HuH-7 (cell line): ENCODE results near the gene COL19A1.

Experiments
- DNase-seq: peaks from one replicate; pipeline ENCODE4 v3.0.0; 2011; ENCODE audit warnings: low spot score

Gene COL19A1

DNA sequence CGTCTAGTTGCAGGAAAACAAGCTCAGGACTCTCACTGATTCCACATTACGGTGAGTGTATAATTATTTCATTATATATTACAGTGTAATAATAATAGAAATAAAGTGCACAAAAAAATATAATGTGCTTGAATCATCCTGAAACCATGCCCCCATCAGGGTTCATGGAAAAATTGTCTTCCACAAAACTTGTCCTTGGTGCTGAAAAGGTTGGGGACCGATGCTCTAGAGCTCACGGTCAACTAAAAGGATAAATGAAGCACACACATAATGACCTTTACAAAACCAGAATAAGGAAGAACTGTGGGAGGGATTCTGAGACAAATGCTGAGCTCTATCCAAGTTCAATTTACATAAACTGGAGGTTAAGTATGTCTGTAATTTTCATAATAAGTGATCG, 194.3 kb downstream of the COL19A1 start:
- DNase-seq, result no peak

DNA sequence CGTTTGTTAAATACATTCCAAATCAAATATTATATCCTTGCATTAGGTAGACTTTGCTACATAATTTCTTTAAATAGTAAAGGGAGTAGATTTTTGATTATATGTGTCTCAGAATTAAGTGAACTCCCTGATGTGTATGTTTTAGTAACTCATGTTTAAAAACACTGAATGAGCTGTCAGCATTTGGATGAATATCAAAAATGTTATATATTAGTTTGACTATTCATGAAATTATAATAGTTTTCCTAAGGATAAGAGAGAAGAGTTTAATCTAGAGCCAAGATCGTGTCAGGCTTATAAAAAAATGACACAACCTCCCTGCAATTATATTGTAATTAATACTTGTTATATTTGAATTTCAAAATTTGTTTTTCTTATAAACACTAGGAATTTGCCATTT, 195.2 kb downstream of the COL19A1 start:
- no peak for DNase-seq

DNA sequence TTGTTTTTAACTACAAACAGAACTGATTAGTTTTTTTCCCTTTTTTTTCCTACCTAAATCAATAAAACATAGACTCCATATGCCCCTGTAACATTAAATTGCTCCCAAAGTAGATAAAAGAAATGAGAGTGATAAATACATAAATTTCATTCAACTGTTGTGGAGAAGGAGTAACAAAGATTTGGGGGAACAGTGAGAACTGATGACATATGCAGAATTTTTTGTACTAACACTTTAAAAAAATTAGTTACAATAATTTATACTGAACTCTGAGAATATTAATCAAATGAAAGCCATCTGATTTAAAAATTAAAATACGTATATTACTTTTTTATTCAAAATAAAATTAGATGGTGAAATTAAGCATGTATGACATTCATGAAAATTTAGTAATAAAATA, 195.7 kb downstream of the COL19A1 start:
- no peak for DNase-seq

DNA sequence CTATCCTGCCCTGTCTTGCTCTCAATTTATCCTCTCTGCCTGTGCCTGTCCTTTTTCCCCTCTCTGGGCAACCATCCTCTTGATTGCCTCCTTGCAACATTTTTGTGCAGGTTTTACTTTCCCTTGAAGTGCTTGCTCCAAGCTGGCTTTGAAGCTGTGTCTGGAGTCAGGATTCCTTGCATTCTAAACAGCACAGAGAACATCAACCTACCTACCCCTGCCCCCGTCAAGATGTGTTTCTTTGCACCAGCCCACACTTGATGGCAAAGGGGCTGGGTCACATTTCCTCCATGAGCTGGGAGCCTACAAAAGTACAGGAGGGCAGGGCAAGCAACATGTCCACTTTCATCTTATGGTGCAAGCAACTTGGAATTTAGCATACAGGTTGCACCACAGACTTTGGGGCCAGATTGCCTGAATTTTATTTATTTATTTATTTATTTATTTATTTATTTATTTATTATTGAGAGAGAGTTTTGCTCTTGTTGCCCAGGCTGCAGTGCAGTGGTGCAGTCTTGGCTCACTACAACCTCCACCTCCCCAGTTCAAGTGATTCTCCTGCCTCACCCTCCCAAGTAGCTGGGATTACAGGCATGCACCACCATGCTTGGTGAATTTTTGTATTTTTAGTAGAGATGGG, 206.3 kb downstream of the COL19A1 start:
- no peak for DNase-seq

DNA sequence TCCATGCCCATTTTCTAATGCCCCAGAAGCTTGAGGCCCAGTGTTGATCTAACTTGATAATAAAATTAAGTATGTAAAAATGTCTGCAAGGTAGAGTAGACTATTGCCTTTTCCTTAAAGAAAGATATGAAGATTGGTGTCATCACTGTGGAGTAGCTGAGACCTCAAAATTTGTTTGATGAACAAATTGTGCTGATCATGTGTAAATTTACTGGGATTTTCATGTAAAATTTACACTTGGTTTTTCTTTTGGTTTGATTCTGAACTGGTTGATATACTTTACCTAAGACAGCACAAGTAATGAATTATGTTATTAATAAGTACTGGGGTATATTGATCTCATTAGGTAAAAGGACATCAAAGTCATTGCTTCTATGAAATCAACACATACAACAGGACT, 207.3 kb downstream of the COL19A1 start:
- no peak for DNase-seq

DNA sequence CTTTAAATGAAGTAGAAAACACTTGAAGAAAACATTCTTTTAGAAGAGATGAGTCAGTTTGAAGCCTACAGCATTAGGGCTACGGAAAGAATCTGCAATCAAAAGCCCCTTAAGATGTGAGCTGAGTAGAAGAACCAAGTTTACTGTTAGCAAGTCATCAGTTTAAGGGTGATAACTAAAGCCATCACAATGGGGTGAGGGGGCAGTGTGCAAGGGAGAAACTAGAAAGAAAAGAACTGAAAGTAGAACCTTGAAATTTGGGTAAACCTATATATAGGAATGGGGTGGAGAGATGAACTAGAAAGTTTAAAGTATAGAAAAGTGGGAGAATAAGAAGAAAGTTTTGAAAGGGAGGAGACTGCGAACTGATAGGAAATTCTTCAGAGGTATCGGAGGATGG, 212.9 kb downstream of the COL19A1 start:
- no peak for DNase-seq

DNA sequence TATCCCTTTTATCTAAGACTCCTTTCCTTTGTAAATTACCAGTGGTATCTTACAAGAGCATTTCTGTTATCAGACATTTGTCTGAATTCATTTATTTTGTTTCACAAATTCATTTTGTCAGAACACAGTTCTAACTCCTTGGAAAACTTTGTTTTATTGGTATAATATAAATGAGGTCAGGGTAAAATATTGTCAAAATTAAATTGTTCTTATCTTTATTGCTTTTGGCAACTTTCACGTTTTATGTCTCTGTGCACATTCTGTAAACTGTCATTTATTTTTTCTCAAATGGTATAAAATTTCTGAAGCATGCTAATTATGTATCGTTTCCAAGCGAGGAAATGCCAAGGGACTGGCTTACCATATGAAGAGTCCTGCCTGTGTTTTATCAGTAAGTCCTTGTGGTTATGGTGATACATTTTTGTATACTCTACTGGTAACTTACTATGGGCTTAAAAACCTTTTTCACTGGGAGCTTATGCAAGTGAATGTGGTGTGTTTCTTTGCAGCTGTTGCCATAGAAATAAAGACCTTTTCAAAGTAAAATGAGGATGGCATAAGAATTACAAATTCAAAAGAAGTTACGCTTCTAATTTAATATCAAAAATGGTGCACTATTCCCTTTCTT, 214.2 kb downstream of the COL19A1 start:
- no peak for DNase-seq

DNA sequence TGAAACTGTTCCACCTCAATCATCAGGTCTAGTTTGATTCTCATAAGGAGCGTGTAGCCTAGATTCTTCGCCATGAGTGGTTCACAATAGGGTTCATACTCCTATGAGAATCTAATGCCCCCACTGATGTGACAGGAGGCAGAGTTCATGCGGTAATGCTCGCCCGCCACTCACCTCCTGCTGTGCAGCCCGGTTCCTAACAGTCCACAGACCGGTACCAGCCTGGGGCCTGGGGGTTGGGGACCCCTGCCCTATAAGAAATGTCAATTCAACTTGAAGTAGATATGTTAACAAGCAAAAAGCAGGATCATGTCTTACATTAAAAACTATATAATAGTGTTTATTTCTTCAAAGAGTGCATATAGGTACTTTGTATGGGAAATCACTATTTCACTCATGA, 216.5 kb downstream of the COL19A1 start:
- DNase-seq, result no peak

DNA sequence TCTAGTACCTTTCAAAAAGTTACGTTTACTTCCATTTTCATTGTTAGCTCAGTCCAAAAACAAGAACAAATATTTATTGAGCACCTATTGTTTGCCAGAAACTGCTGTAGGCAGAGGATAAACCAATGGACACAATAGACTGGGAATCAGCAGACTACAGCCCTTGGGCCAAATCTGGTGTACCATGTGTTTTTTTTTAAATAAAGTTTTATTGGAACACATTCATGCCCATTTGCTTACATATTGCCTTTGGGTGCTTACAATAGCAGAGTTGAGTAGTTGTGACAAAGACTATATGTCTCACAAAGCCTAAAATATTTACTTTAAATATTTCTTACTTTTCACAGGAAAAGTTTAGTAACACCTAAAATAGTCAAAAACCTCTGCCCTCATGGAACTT, 220.4 kb downstream of the COL19A1 start:
- no peak for DNase-seq

DNA sequence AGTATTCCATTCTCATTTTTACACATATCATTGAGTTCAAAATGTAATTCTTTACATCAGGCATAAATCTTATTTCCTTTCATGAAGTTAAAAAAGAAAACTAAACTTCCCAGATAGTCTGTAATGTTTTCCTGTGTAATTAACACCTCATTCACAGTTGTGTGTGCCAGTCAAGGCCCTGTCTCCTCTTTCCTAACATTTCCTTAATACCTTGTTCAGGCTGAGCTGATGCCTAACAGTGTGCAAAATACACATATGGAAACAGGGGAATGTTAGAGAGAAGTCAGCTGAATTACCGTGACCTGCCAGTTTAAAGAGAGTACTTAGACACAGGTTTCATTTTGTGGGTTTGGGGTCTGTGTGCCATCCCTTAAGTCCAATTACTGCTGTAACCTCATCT, 227.8 kb downstream of the COL19A1 start:
- DNase-seq, result no peak

DNA sequence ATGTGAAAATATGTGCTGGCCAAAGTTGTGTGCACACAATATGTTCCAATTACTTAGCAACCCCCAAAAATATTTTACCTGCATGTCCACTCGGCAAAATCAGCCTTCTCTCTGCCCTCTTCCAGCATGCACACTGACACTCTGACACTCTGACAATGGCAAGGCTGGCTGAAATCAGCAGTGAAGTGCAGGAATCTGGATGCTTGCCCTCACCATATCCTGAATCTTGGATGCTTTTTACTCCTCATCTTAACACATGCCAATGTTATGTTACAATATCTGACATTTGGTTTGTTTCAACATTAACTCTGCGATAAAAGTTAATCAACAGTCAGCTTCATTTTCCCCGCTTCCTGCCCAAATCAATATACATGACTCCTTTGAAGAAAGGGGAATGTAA, 233.4 kb downstream of the COL19A1 start:
- DNase-seq, result no peak

DNA sequence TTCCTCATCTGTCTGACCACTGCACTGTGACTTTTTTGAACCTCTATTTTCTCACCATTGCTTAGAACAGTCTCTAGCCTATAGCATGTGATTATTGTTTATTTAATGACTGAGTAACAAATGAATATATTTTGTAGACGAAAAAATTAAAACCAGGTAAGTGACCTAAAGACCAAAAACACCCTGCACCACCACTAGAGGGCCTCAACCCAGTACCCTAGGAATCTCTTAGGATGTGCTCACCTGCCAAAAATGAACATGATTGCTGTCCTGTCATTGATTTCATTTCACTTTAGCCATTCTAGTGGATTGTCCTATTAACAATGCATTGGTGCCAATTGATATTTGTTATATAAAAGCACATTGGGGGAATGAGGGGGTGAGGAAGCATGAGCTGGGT, 237.4 kb downstream of the COL19A1 start:
- DNase-seq, result peak; percentile 10

DNA sequence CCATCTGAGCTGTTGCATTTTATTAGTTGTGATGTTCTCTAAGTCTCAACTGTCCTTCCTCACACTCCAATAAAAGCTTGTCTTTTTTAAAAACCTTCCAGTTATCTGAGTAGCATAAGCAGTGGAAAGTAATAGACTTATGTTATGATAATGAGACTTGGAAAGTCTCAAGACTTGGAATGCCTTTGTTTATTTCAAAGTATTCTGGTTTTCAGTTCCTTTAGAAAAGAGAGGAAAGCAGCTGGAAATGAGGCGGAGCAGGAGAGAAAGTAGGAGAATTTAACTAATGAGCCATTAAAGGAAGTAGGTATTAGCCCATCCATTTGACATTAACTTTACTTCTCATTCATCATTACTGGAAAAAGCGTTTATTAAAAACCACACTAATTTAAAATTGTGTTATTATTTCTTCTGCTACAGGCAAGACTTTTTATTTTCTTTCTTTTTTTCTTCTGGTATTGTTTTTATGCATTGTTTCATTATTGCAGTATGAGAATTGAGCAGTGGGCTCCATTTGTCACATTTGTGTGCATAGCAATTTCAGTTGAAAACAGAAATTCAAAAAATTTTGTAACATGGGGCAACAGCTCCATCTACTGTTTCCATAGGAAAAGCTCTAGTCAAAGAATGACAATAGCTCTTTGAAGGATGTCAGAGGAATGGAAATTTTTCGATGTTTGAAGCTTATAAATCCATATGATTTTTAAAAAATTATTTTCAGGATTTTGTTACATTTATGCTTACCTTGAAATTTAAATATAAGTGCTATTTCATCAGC, 241.7 kb downstream of the COL19A1 start:
- DNase-seq, result peak; percentile 17

DNA sequence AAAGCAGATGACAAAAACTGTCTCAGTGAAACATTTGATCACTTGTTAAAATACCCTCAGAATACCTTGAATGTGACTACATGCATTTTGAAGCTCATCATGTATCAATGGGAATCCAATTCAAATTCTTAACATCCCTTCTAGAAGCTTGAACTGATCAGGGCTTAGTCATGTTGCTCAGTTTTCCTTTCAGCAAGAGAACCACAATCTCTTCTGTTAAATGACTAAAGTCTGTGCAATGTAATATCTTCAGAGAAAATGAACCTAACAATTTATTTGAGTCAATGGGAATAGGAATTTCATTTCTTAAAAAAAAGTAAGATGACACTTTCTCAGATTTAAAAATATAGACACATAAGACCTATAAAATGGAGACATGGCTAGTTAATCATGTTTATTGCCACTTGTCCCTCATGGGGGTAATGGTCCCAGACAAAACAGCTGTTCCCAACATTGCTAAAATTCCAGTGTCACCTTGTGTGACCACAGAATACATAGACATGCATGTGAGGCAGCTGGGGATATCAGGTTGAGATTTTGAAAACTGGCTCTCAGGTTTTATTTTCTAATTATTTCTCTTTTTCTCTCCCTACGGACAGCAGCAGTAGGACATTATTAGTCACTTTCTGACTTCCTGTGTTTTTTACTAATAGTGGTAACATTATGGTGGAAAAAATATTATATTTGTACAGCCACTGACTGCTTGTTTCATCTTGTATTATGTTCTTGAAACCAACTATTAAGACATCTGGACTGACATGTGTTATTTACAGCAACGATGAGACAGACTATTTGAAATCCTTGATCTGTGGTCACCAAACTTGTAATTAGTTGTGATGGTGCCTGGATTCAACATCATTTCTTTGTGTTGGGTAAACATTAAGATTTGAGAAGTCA, 244.0 kb downstream of the COL19A1 start:
- DNase-seq, result no peak

DNA sequence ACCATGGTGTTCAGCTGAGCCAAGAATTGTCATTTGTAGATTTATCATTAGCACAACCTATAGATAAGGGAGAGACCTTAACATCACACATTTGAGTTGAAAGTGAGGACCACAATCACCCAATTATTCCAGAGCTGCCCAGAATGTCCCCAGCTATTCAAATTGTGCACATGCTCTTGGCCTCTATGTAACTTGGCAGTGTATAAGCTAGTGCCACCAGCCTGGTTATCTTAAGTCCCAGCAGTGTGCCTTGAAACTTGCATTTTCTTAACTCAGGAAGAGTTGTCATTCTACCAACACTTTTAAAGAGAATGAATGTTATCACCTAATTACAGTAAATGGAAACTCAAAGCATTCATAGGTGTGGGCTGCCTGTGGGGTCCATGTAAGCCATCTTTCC, 245.4 kb downstream of the COL19A1 start:
- DNase-seq, result no peak

DNA sequence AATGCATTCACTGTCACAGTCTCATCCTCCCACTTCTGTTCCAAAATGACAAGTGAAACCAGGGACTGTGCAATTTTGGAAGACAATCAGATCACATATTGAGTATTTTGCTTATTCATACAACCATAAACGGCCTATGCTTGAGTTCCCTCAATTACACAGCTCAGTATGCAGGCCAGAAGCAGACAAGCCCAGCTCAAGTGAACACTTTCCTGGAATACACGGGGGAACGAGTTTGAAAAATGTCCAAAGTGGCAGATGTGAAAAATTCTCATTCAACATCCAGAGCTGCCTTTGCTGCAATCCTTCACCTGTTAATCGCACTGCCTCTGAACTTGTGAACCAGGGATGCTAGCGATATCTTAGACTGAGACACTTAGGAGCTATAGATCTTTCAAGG, 246.4 kb downstream of the COL19A1 start:
- no peak for DNase-seq

DNA sequence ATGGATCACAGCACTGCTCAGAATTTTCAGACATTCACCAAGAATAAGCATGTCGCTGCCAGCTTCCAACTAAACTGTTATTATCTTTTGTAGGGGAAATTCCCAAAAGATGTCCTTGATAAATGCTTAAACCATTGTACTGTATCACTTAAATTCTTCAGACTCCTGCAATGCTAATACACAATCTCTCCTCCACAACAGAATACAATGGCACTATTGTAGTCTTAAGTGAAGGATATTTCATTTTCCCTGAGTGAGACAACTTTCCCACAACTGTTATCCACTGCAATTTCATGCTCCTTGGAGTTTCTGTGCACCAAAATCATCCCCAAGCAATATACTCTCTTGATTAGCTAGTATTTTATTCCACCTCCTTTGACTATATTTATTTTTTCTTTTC, 246.8 kb downstream of the COL19A1 start:
- no peak for DNase-seq

DNA sequence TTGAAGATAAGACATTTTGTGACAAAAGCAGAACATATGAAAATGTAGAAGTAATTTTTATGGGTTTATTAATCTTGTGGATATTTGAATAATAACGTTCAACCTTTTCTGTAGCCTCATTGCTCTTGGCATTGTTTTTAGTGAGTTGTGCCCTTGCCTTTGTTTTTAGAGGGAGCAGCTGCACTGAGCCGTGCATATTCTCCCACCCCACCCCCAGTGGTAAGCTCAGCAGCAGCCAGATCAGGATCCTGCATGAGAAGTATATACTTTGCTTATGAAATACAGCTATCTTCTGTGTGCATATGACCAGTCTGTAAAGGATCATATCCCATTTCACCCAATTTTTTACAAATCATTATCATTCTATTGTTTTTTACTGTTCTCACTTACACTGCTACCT, 252.3 kb downstream of the COL19A1 start:
- no peak for DNase-seq

DNA sequence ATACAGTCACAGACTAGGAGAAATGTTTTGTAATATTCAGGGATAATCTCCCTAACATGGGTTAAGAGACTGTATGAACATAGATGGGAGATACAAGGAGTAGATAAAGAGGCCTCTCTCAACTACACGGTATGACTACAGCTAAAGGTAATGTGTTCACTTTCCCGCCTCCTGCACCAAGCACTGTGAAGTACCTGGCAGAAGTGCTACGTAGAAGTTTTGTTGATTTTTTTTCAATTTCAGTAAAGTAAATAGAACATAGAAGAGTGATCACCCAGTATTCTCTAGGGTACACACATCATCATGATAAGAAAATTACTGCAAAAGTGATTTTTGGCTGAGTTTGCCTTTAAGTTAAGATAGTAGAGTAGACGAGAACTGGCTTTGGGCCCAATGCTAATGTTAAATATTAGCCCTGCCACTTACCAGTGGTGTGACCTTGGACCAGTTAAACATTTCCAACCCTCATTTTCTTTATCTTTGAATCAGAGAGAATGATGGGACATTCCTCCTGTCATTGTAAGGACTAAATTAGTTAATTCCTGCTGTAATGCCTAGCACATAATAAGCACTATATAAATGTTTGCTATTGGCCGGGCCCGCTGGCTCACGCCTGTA, 253.0 kb downstream of the COL19A1 start:
- DNase-seq, result peak; percentile 26

DNA sequence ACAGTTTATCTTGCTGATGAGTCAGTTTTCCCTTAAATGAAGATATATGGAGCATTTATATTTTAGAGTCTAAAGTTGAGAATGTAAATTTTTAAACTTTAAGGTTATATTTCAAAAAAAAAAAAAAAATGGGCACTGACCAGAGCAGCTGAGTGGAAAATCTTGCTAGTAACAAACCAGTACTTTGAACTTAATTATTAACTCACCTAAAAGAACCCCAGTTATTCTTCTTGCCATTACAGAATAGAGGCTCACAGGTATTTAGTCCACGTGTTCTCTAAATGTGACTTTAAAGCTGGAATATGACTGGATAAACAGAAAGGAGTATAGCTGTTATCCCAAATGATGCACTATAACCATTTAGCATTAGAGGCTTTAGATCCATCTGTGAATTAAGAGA, 258.1 kb downstream of the COL19A1 start:
- DNase-seq, result no peak

DNA sequence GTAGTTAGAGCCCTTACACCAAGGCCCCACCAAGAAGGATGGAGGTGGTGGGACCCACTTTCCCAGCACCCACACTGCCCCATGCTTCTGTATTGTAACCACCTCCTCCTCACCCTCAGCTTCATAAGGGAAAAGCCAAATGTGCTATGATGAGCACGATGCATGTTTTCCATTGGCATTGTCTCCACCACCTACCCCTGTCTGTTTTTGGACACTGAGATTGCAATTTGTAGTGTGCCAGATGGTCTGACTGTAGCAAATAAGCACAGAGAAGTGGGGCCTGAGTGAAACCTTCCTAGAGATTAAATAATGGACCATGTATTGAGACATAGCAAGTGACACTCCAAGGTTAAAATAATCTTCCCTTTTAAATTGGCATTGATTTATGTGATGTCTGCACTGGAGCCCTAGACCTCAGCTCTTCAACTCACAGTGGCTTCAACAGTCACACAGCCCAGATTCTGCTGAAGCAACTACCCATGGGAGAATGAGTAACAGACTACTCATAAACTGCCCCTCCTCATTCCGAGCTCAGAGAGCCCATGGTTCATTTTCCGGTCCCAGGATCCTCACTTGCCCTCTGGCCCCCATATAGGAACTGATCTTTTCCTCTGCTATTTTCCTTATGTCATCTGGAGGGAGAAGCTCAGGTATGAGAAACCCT, 258.7 kb downstream of the COL19A1 start:
- DNase-seq, result peak; percentile 30
